Measurements from ENCODE around the gene SLC52A3. TPM values are rescaled to one million over a fixed set of nuclear protein-coding genes. Genes with fewer than 3 reads are reported as not detected.
A peak's percentile ranks its signal among the peaks of the same experiment; 100 is the strongest.

The SLC52A3 gene
- polyA plus RNA-seq, 1 donor from 2014 or later: not detected

DNA sequence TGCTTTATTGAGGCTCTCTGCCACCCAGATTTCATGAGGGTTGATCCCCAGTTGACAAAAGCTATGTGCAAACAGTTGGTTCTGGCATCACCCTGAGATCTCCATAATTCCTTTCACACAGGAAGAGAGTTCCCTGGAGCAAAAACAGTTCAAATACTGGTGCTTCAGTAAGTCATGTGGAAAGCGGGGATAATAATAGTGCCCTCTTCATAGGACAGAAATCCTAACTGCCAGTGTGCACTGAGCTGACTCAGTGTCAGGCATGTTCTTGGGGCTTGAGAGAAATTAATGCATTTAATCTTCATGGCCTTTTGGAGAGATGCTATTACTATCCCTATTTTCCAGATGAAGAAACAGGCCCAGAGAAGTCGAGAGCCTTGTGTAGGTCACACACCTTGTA is 7.9 kb upstream of the SLC52A3 start:
- Mint-ChIP-seq H3K4me1 (no peaks in the 10 kb centered on the region), H3K27me3 (peaks cover 9% of the 10 kb centered on the region), H3K9me3 (no peaks in the 10 kb centered on the region), H3K36me3 (no peaks in the 10 kb centered on the region), H3K27ac (no peak overlapping the region), H3K4me3 (no peak overlapping the region)

DNA sequence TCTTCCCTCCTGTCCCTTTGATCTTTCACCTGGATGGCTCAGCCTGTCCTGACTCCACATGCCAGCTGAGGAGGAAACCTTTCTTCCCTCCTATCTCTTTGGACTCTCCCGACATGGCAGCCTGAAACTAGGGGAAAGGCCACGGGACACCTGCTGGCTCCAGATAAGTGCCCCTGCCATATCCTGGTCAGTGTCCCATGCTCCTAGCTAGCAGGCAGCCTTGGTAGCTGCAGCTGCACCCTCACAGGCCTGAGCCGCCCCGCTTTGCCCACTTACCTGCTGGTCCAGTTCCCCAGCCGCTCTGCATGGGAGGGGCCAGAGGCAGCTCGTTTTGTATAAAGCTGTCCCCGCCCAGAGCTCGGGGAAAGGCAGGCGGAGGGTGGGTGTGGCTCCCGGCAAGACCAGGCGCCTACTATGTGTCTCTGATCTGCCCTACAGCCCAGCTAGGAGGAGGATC is 7.4 kb upstream of the SLC52A3 start:
- Mint-ChIP-seq H3K9me3 (peaks cover 0 to 2% (median 0%) of the 10 kb centered on the region in 3 donors), H3K27me3 (peaks cover 10% of the 10 kb centered on the region), H3K27ac (no peak overlapping the region), H3K36me3 (no peaks in the 10 kb centered on the region), H3K4me1 (no peaks in the 10 kb centered on the region), H3K4me3 (no peak overlapping the region)

DNA sequence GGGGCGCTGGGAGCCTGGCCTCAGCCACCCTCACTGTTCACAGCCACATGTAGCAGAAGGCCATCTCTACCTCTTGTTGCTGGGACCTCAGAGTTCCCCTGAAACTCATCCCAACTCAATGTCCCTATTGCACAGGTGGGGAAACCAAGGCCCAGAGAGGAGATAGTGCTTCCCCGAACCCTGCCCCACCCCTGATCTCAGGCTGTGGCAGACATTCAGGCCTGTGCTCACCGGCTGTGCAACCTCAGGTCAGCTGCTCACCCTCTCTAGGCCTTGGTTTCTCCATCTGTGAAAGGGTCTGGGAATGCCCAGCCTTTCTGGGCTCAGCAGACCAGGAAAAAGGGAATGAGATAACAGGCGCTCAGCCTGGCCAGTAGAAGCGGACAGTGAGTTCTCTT is 6.4 kb upstream of the SLC52A3 start:
- H3K9me3 Mint-ChIP-seq: peaks cover 0 to 4% (median 0%) of the 10 kb centered on the region in 3 donors
- H3K27me3 Mint-ChIP-seq: peaks cover 14% of the 10 kb centered on the region
- peak overlapping the region in 1 of 3 donors; percentile 27 for H3K27ac Mint-ChIP-seq
- no peak overlapping the region for H3K4me3 Mint-ChIP-seq
- H3K4me1 Mint-ChIP-seq: no peaks in the 10 kb centered on the region
- H3K36me3 Mint-ChIP-seq: no peaks in the 10 kb centered on the region

GRCh38 chr20:774016-774659 is 5.8 kb upstream of the SLC52A3 start:
- Mint-ChIP-seq H3K27me3 (peaks cover 16% of the 10 kb centered on the region), H3K36me3 (no peaks in the 10 kb centered on the region), H3K4me1 (no peaks in the 10 kb centered on the region), H3K9me3 (peaks cover 0 to 4% (median 0%) of the 10 kb centered on the region in 3 donors), H3K4me3 (no peak overlapping the region), H3K27ac (peak overlapping the region in 1 of 3 donors; percentile 27)

- Mint-ChIP-seq H3K4me1 (no peaks in the 10 kb centered on the region), H3K36me3 (no peaks in the 10 kb centered on the region), H3K4me3 (no peak overlapping the region), H3K9me3 (peaks cover 0 to 4% (median 0%) of the 10 kb centered on the region in 3 donors), H3K27me3 (peaks cover 24% of the 10 kb centered on the region), H3K27ac (no peak overlapping the region)
These were observed 4.5 kb upstream of the SLC52A3 start for GRCh38 chr20:772806-773205.

GRCh38 chr20:771741-772464 is 3.6 kb upstream of the SLC52A3 start:
- no peak overlapping the region for H3K4me3 Mint-ChIP-seq
- H3K9me3 Mint-ChIP-seq: peaks cover 0 to 4% (median 0%) of the 10 kb centered on the region in 3 donors
- H3K4me1 Mint-ChIP-seq: no peaks in the 10 kb centered on the region
- H3K36me3 Mint-ChIP-seq: no peaks in the 10 kb centered on the region
- peaks cover 24% of the 10 kb centered on the region for H3K27me3 Mint-ChIP-seq
- H3K27ac Mint-ChIP-seq: no peak overlapping the region

- Mint-ChIP-seq H3K9me3 (peaks cover 0 to 4% (median 0%) of the 10 kb centered on the region in 3 donors), H3K27me3 (peaks cover 24% of the 10 kb centered on the region), H3K4me1 (no peaks in the 10 kb centered on the region), H3K4me3 (no peak overlapping the region), H3K27ac (no peak overlapping the region), H3K36me3 (no peaks in the 10 kb centered on the region)
These were observed 2.4 kb upstream of the SLC52A3 start for GRCh38 chr20:770691-771090.

GRCh38 chr20:766906-767305 is 1.4 kb downstream of the SLC52A3 start:
- Mint-ChIP-seq H3K27ac (no peak overlapping the region), H3K9me3 (peaks cover 0 to 4% (median 0%) of the 10 kb centered on the region in 3 donors), H3K27me3 (peaks cover 24% of the 10 kb centered on the region), H3K4me3 (no peak overlapping the region), H3K4me1 (no peaks in the 10 kb centered on the region), H3K36me3 (no peaks in the 10 kb centered on the region)

GRCh38 chr20:764255-764654 is 4.0 kb downstream of the SLC52A3 start:
- no peaks in the 10 kb centered on the region for H3K4me1 Mint-ChIP-seq
- no peaks in the 10 kb centered on the region for H3K36me3 Mint-ChIP-seq
- no peak overlapping the region for H3K27ac Mint-ChIP-seq
- H3K4me3 Mint-ChIP-seq: no peak overlapping the region
- peaks cover 25% of the 10 kb centered on the region for H3K27me3 Mint-ChIP-seq
- no peaks in the 10 kb centered on the region for H3K9me3 Mint-ChIP-seq

DNA sequence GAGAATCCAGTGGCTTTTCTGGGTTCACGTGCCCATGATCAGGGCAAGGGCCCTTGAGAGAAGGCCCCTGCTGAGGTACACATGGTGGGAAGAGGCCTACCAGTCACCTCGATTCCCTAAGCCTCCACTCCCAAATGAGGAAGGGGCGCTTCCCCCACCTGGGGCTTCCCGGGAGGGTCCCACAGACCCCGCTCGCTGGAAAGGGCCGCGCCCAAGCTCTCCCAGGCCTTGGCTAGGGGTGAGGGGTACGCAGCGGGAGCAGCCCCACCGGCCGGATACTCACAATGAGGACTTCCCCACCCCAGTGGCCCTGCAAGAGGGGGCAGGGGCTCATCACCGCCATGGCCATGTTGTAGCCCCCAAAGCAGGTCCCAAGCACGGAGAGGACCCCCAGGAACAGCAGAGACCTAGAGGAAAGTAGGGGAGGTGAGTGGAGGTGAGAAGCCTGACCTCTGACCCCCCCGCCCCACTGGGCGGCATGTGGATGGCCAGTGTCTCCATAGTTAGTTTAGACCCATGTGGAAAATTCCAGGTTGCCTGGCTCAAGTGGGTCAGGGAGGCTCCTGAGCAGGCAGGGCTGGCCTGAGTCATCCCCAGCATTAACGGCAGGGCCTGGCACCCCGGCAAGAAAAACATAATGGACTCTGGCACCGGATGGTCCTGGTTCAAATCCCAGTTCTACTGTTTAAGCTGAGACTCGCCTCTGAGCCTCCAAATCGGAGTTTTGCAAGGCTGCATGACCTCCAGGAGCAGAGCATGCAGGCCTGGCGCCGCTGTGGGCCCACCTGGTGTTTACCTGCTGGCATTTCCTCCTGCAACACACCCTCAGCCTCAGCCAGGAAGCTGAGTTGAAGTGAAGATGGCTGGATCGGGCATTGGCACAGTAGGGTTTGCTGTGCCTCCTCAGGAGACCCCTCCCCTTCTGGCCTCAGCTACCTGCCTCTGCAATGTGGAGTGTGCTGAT is 6.6 kb downstream of the SLC52A3 start:
- Mint-ChIP-seq H3K4me3 (no peak overlapping the region), H3K9me3 (no peaks in the 10 kb centered on the region), H3K36me3 (no peaks in the 10 kb centered on the region), H3K27me3 (peaks cover 28% of the 10 kb centered on the region), H3K4me1 (no peaks in the 10 kb centered on the region), H3K27ac (no peak overlapping the region)

- Mint-ChIP-seq H3K4me1 (no peaks in the 10 kb centered on the region), H3K27me3 (peaks cover 28% of the 10 kb centered on the region), H3K36me3 (no peaks in the 10 kb centered on the region), H3K27ac (no peak overlapping the region), H3K4me3 (peak overlapping the region in 1 of 4 donors; percentile 37), H3K9me3 (no peaks in the 10 kb centered on the region)
These were observed 7.4 kb downstream of the SLC52A3 start for GRCh38 chr20:760751-761417.

- Mint-ChIP-seq H3K9me3 (peaks cover 0 to 1% (median 0%) of the 10 kb centered on the region in 3 donors), H3K4me1 (no peaks in the 10 kb centered on the region), H3K27me3 (peaks cover 25% of the 10 kb centered on the region), H3K4me3 (no peak overlapping the region), H3K36me3 (no peaks in the 10 kb centered on the region), H3K27ac (no peak overlapping the region)
These were observed 10.8 kb downstream of the SLC52A3 start for GRCh38 chr20:757506-757905.

- Mint-ChIP-seq H3K36me3 (no peaks in the 10 kb centered on the region), H3K9me3 (peaks cover 0 to 1% (median 0%) of the 10 kb centered on the region in 3 donors), H3K27ac (no peak overlapping the region), H3K4me1 (no peaks in the 10 kb centered on the region), H3K4me3 (no peak overlapping the region), H3K27me3 (peaks cover 24% of the 10 kb centered on the region)
These were observed 12.4 kb downstream of the SLC52A3 start for GRCh38 chr20:755941-756340.

GRCh38 chr20:754904-755303 is 13.4 kb downstream of the SLC52A3 start:
- Mint-ChIP-seq H3K9me3 (peaks cover 0 to 1% (median 0%) of the 10 kb centered on the region in 3 donors), H3K27ac (no peak overlapping the region), H3K4me3 (no peak overlapping the region), H3K4me1 (no peaks in the 10 kb centered on the region), H3K36me3 (no peaks in the 10 kb centered on the region), H3K27me3 (peaks cover 15% of the 10 kb centered on the region)

All from IgD-negative memory B cell (primary cell).